Measurements from ENCODE around the gene ZNF337.

DNA sequence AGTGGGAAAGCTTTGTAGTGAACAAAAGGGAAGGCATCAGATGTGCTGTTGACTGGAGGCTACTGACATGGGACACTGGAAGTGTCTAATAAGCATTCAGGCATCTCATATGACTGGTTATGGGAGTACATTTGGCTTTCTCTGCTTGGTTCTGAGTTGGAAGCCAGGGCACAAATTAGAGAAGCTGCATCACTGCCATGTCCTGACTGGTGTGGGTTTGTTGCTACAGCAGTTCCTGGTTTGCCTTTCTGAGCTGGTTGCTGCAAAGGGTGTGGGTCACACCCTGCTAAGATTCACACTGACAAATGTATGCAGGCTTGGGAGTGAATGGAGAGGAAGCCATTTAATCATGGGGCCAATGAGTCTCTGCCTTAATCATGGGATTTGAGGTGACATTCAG, 36.7 kb downstream of the ZNF337 start:
- no peak for TF ChIP-seq POLR2AphosphoS5 (IDR thresholded peaks at IDR 0.05)
- TF ChIP-seq, protein P1, sequence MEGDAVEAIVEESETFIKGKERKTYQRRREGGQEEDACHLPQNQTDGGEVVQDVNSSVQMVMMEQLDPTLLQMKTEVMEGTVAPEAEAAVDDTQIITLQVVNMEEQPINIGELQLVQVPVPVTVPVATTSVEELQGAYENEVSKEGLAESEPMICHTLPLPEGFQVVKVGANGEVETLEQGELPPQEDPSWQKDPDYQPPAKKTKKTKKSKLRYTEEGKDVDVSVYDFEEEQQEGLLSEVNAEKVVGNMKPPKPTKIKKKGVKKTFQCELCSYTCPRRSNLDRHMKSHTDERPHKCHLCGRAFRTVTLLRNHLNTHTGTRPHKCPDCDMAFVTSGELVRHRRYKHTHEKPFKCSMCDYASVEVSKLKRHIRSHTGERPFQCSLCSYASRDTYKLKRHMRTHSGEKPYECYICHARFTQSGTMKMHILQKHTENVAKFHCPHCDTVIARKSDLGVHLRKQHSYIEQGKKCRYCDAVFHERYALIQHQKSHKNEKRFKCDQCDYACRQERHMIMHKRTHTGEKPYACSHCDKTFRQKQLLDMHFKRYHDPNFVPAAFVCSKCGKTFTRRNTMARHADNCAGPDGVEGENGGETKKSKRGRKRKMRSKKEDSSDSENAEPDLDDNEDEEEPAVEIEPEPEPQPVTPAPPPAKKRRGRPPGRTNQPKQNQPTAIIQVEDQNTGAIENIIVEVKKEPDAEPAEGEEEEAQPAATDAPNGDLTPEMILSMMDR (IDR thresholded peaks at IDR 0.05), result no peak
